Prostate gland (tissue), 2 donors: Measurements from ENCODE around the gene TNFRSF1B.

Experiments used
- POLR2A ChIP-seq: fragments of 450-650 bp; IDR thresholded peaks from one replicate; pipeline ENCODE4 v1.6.1; 2016; ENCODE audit warnings: antibody characterized with exemption, mild to moderate bottlenecking
- POLR2AphosphoS5 ChIP-seq: sonication (generic); formaldehyde crosslinking; IDR thresholded peaks from one replicate; pipeline ENCODE4 v1.6.1; 2017; ENCODE audit warnings: antibody characterized with exemption
- TF ChIP-seq, protein P1 (sequence below), 4 experiments: fragments of 200-600 bp in 2 of 4; fragments of 450-650 bp in 2 of 4; sonication (generic) in 2 of 4; IDR thresholded peaks; 1 replicate in 3 of 4; 2 replicates in 1 of 4; pipeline ENCODE4 v1.5.1; 2016 to 2019; ENCODE audit warnings: antibody characterized with exemption in 4 of 4, mild to moderate bottlenecking in 2 of 4, moderate library complexity in 2 of 4

DNA sequence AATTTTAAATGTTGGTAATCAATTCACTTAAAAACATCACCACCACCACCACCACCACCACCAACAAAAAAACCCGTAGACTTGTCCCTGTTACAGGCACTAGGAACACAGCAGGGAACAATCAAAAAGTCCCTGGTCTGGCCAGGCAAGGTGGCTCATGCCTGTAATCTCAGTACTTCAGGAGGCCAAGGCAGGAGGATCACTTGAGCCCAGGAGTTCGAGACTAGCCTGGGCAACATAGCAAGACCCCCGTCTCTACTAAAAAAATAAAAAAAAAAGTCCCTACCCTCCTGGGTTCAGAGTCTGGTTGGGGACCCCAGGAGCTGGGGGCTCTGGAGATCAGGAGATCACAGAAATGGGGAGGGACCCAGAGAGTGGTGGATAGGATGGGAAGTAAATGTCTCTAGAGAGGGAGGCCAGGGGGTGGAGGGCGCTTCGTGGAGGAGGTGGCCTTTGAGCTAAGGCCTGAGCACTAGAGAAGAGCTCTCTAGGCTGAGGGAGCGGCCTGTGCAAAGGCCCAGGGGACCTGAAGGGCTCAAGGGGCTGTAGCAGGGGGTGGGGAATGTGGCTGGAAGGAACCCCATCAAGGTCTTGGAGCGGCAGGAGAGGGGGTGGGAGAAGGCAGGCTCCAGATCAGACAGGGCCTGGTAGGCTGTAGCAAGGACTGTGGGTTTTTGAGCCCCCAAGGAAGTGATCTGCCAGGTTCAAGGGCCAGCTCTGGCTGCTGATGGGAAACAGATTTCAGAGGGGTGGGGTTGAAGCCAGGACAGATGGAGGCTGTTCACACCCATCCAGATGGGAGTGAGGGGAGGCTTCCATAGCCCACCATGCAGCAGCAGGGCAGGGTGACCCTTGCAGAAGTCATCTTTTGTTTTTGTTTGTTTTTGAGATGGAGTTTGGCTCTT is 38.2 kb downstream of the TNFRSF1B start:
- TF ChIP-seq POLR2A = no peak
- TF ChIP-seq, protein P1, sequence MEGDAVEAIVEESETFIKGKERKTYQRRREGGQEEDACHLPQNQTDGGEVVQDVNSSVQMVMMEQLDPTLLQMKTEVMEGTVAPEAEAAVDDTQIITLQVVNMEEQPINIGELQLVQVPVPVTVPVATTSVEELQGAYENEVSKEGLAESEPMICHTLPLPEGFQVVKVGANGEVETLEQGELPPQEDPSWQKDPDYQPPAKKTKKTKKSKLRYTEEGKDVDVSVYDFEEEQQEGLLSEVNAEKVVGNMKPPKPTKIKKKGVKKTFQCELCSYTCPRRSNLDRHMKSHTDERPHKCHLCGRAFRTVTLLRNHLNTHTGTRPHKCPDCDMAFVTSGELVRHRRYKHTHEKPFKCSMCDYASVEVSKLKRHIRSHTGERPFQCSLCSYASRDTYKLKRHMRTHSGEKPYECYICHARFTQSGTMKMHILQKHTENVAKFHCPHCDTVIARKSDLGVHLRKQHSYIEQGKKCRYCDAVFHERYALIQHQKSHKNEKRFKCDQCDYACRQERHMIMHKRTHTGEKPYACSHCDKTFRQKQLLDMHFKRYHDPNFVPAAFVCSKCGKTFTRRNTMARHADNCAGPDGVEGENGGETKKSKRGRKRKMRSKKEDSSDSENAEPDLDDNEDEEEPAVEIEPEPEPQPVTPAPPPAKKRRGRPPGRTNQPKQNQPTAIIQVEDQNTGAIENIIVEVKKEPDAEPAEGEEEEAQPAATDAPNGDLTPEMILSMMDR (IDR thresholded peaks at IDR 0.05) = no peak
- no peak for TF ChIP-seq POLR2AphosphoS5
